OCI-LY1 (cell line): ENCODE measurements around the gene ADAMTS12.

ENCODE experiments used
- H2AFZ ChIP-seq: fragments of 200-600 bp; sonication (generic), shearing (Covaris generic); 2 replicates; pipeline ENCODE4 v1.6.0; 2014; ENCODE audit warnings: antibody characterized with exemption, mild to moderate bottlenecking, low read length
- H3F3A ChIP-seq: fragments of 200-600 bp; sonication (generic), shearing (Covaris generic); 2 replicates; pipeline ENCODE4 v1.6.0; 2014; ENCODE audit warnings: mild to moderate bottlenecking, antibody characterized with exemption, low read length, moderate library complexity; ENCODE audit not compliant: insufficient read depth
- H3K27ac ChIP-seq: fragments of 200-600 bp; sonication (generic); 2 replicates; pipeline ENCODE4 v1.5.1; 2014; ENCODE audit warnings: low read length, mixed run types, mild to moderate bottlenecking, low read depth; ENCODE audit not compliant: poor library complexity, severe bottlenecking
- H3K27me3 ChIP-seq: fragments of 200-600 bp; sonication (generic); 2 replicates; pipeline ENCODE4 v1.6.0; 2014; ENCODE audit warnings: antibody characterized with exemption, mild to moderate bottlenecking, low read length, moderate library complexity; ENCODE audit not compliant: insufficient read depth
- H3K36me3 ChIP-seq: fragments of 200-600 bp; sonication (generic); 2 replicates; pipeline ENCODE4 v1.6.1; 2014; ENCODE audit warnings: mild to moderate bottlenecking, antibody characterized with exemption, low read length, moderate library complexity, mixed read lengths; ENCODE audit not compliant: insufficient read depth
- H3K4me1 ChIP-seq: fragments of 200-600 bp; sonication (generic); 2 replicates; pipeline ENCODE4 v1.5.1; 2014; ENCODE audit warnings: mild to moderate bottlenecking, low read length, moderate library complexity; ENCODE audit not compliant: insufficient read depth, severe bottlenecking
- H3K4me2 ChIP-seq: fragments of 200-600 bp; sonication (generic), shearing (Covaris generic); 2 replicates; pipeline ENCODE4 v1.6.1; 2014; ENCODE audit warnings: low read length
- H3K4me3 ChIP-seq: fragments of 200-600 bp; sonication (generic); 2 replicates; pipeline ENCODE4 v1.5.1; 2014; ENCODE audit warnings: low read length, low read depth, mild to moderate bottlenecking, mixed read lengths; ENCODE audit not compliant: poor library complexity, severe bottlenecking
- H3K79me2 ChIP-seq: fragments of 200-600 bp; shearing (Covaris generic); 2 replicates; pipeline ENCODE4 v1.6.1; 2016; ENCODE audit warnings: mixed run types, low read length, mixed read lengths; ENCODE audit not compliant: insufficient read depth
- H3K9ac ChIP-seq: fragments of 200-600 bp; sonication (generic), shearing (Covaris generic); 2 replicates; pipeline ENCODE4 v1.6.1; 2014; ENCODE audit warnings: mild to moderate bottlenecking, low read length, mixed read lengths
- H3K9me2 ChIP-seq: fragments of 200-600 bp; sonication (generic), shearing (Covaris generic); 2 replicates; pipeline ENCODE4 v1.6.1; 2014; ENCODE audit warnings: low read depth, mild to moderate bottlenecking, low read length, mixed read lengths
- H3K9me3 ChIP-seq: fragments of 200-600 bp; shearing (Covaris generic); 2 replicates; pipeline ENCODE4 v1.6.1; 2014; ENCODE audit warnings: low read length, mixed read lengths
- H4K20me1 ChIP-seq: fragments of 200-600 bp; sonication (generic), shearing (Covaris generic); 2 replicates; pipeline ENCODE4 v1.6.0; 2016; ENCODE audit warnings: mild to moderate bottlenecking, low read length; ENCODE audit not compliant: insufficient read depth
- CTCF ChIP-seq: fragments of 200-600 bp; sonication (generic), shearing (Covaris generic); IDR thresholded peaks from 2 replicates; pipeline ENCODE4 v1.5.1; 2017; ENCODE audit warnings: mild to moderate bottlenecking, antibody characterized with exemption, low read length, moderate library complexity, mixed read lengths
- EZH2 ChIP-seq: fragments of 200-600 bp; sonication (generic), shearing (Covaris generic); IDR thresholded peaks from 2 replicates; pipeline ENCODE4 v1.8.0; 2017; ENCODE audit warnings: borderline replicate concordance, mixed run types, mild to moderate bottlenecking, antibody characterized with exemption, low read length, moderate library complexity, mixed read lengths

ADAMTS12 gene

DNA sequence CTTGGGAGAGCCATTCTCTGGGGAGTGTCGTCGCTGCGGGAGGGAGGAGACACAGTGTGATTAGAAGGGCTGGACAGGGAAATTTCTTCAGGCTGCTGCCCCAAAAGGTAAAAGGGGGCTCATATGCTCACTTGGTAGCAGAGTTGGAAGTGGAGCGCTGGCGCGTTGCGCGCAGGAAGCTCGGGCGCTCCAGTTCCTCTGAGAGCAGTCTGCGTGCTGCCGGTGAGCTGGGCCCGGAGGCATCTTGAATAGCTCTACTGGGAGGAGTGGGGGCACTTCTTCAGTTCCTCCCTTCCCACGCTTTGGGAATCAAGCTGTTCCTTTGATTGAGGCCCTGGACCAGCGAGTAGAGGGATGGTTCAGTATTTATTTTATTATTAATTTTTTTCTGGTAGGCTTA is 47.1 kb upstream of the ADAMTS12 start:
- no peak overlapping the region for H2AFZ ChIP-seq
- no peak overlapping the region for H3K27ac ChIP-seq
- no peak overlapping the region for H3K4me2 ChIP-seq
- no peaks in the 10 kb centered on the region for H3K4me1 ChIP-seq
- no peak for TF ChIP-seq CTCF
- TF ChIP-seq EZH2 = no peak
- H4K20me1 ChIP-seq = no peaks in the 10 kb centered on the region
- no peaks in the 10 kb centered on the region for H3K79me2 ChIP-seq
- no peak overlapping the region for H3K4me3 ChIP-seq
- no peaks in the 10 kb centered on the region for H3K9me3 ChIP-seq
- H3K27me3 ChIP-seq = no peaks in the 10 kb centered on the region
- H3K36me3 ChIP-seq = no peaks in the 10 kb centered on the region
- no peak overlapping the region for H3K9ac ChIP-seq
- H3K9me2 ChIP-seq = no peaks in the 10 kb centered on the region
- no peaks in the 10 kb centered on the region for H3F3A ChIP-seq

GRCh38 chr5:33938507-33938796 is 46.7 kb upstream of the ADAMTS12 start:
- Histone ChIP-seq H4K20me1 (no peaks in the 10 kb centered on the region), H3K79me2 (no peaks in the 10 kb centered on the region), H3K36me3 (no peaks in the 10 kb centered on the region), H3F3A (no peaks in the 10 kb centered on the region), H3K9me3 (no peaks in the 10 kb centered on the region), H2AFZ (no peak overlapping the region), H3K4me1 (no peaks in the 10 kb centered on the region), H3K9me2 (no peaks in the 10 kb centered on the region), H3K27ac (no peak overlapping the region), H3K4me3 (no peak overlapping the region), H3K4me2 (no peak overlapping the region), H3K27me3 (no peaks in the 10 kb centered on the region), H3K9ac (no peak overlapping the region)
- TF ChIP-seq CTCF (no peak), EZH2 (no peak)

DNA sequence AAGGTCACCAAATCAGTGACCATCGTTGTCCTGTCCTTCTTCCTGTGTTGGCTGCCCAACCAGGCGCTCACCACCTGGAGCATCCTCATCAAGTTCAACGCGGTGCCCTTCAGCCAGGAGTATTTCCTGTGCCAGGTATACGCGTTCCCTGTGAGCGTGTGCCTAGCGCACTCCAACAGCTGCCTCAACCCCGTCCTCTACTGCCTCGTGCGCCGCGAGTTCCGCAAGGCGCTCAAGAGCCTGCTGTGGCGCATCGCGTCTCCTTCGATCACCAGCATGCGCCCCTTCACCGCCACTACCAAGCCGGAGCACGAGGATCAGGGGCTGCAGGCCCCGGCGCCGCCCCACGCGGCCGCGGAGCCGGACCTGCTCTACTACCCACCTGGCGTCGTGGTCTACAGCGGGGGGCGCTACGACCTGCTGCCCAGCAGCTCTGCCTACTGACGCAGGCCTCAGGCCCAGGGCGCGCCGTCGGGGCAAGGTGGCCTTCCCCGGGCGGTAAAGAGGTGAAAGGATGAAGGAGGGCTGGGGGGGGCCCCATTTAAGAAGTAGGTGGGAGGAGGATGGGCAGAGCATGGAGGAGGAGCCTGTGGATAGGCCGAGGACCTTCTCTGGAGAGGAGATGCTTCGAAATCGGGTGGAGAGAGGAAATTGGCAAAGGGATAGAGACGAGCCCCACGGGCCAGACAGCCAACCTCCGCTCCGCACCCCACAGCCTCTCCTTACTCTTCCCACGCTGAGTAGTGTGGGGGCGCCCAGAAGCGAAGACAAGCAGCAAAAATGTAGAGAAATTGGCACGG is 46.1 kb upstream of the ADAMTS12 start:
- Histone ChIP-seq H3K4me3 (no peak overlapping the region), H3K9me3 (no peaks in the 10 kb centered on the region), H4K20me1 (no peaks in the 10 kb centered on the region), H3K27me3 (no peaks in the 10 kb centered on the region), H3K4me2 (no peak overlapping the region), H3K4me1 (no peaks in the 10 kb centered on the region), H3F3A (no peaks in the 10 kb centered on the region), H3K36me3 (no peaks in the 10 kb centered on the region), H3K9ac (no peak overlapping the region), H2AFZ (no peak overlapping the region), H3K27ac (no peak overlapping the region), H3K79me2 (no peaks in the 10 kb centered on the region), H3K9me2 (no peaks in the 10 kb centered on the region)
- TF ChIP-seq EZH2 = no peak
- no peak for TF ChIP-seq CTCF
